Activated CD8-positive, alpha-beta T cell treated with anti-CD3 and anti-CD28 coated beads for 36 hours (primary cell): ENCODE data around the gene PRKRIP1. TPM values are rescaled to one million over a fixed set of nuclear protein-coding genes. Genes with fewer than 3 reads are reported as not detected.

Source experiments
- ATAC-seq: fragments of 200-7000 bp; cut with Tn5 transposase; one replicate; pipeline ENCODE4 v1.10.0; 2021; ENCODE audit warnings: mild to moderate bottlenecking, moderate library complexity
- CTCF ChIA-PET: fragments of 350-600 bp; sonication (Branson Sonifier 250); formaldehyde crosslinking; loops from one replicate; lab custom pipeline; 2021; ENCODE audit warnings: antibody characterized with exemption; lab: Charles Lee
- POLR2A ChIA-PET: fragments of 350-600 bp; sonication (Branson Sonifier 250); formaldehyde crosslinking; loops from one replicate; lab custom pipeline; 2021; ENCODE audit warnings: antibody characterized with exemption; lab: Charles Lee
- DNase-seq: peaks from one replicate; pipeline ENCODE4 v3.0.0-alpha.2; 2020
- H3K27ac Mint-ChIP-seq: one replicate; pipeline ENCODE4 v1.8.0; 2021; ENCODE audit warnings: mild to moderate bottlenecking, mixed read lengths
- H3K27me3 Mint-ChIP-seq: one replicate; pipeline ENCODE4 v1.8.0; 2021; ENCODE audit warnings: mixed read lengths
- H3K36me3 Mint-ChIP-seq: one replicate; pipeline ENCODE4 v1.8.0; 2021; ENCODE audit warnings: low read depth, mixed read lengths
- H3K4me1 Mint-ChIP-seq: one replicate; pipeline ENCODE4 v1.8.0; 2021; ENCODE audit warnings: low read depth, mixed read lengths
- H3K4me3 Mint-ChIP-seq: one replicate; pipeline ENCODE4 v1.8.0; 2021; ENCODE audit warnings: mild to moderate bottlenecking, moderate library complexity, mixed read lengths
- H3K9me3 Mint-ChIP-seq: one replicate; pipeline ENCODE4 v1.8.0; 2021; ENCODE audit warnings: mixed read lengths
- CTCF ChIP-seq: fragments of 200-600 bp; IDR thresholded peaks from one replicate; pipeline ENCODE4 v1.8.0; 2022; ENCODE audit warnings: antibody characterized with exemption, mild to moderate bottlenecking
- intact Hi-C: fragments of 100-400 bp; cut with micrococcal nuclease; formaldehyde crosslinking; loops from one replicate; pipeline ENCODE4 v1.10.0; 2022
- total RNA-seq, 2 experiments: library from RNA; stranded (reverse); gene quantifications; one replicate each; pipeline ENCODE4 v1.2.3, GENCODE V29; 2021

PRKRIP1 gene
- total RNA-seq, 2 experiments from 2014 or later, result 29.8 to 33.6 TPM

DNA sequence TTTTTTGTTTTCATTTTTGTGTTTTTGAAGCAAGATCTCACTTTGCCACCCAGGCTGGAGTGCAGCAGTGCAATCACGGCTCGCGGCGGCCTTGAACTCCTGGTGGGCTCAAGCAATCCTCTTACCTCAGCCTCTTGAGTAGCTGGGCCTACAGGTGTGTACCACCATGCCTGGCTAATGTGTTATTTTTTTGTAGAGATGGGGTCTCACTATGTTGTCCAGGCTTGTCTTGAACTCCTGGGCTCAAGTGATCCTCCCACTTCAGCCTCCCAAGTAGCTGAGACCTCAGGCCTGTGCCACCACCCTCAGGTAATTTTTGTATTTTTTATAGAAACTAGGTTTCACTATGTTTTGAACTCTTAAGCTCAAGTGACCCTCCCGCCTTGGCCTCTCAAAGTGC, 14.8 kb downstream of the PRKRIP1 start:
- ChIA-PET POLR2A (interaction anchor here (1.1 to 13.4 kb wide), 4 partner anchors 11 to 27 kb away, joined by 3 to 147 read pairs (median 6); partner anchors contain the start of gene ORAI2), CTCF (interaction anchor here (0.7 to 5.5 kb wide), 3 partner anchors 13 to 56 kb away, joined by 3 to 38 read pairs (median 17); no protein-coding TSS in a partner anchor)
- TF ChIP-seq CTCF, result no peak
- DNase-seq (no peak), ATAC-seq (no peak)
- Mint-ChIP-seq H3K27ac (peak overlapping the region; percentile 63), H3K4me1 (peaks cover 12% of the 10 kb centered on the region), H3K27me3 (no peaks in the 10 kb centered on the region), H3K9me3 (peaks cover 2% of the 10 kb centered on the region), H3K4me3 (no peak overlapping the region), H3K36me3 (peaks cover 69% of the 10 kb centered on the region)
- intact Hi-C loops, result loop anchor here (5.0 kb wide), 1 partner anchor 51 kb away; the partner anchor contains the start of genes ALKBH4 and LRWD1

- no peak for ATAC-seq
- intact Hi-C loops, result loop anchor here (5.0 kb wide), 1 partner anchor 50 kb away; the partner anchor contains the start of genes ALKBH4 and LRWD1
- Mint-ChIP-seq H3K27ac (peak overlapping the region; percentile 16), H3K36me3 (peaks cover 73% of the 10 kb centered on the region), H3K9me3 (peaks cover 2% of the 10 kb centered on the region), H3K4me1 (peaks cover 28% of the 10 kb centered on the region), H3K4me3 (no peak overlapping the region), H3K27me3 (no peaks in the 10 kb centered on the region)
- CTCF ChIA-PET, result interaction anchor here (0.6 to 5.5 kb wide), 18 partner anchors 9 to 1078 kb away, joined by 3 to 38 read pairs (median 5); partner anchors contain the start of gene PRKRIP1
- peak; percentile 58 for DNase-seq
- POLR2A ChIA-PET, result interaction anchor here (0.8 to 13.4 kb wide), 4 partner anchors 16 to 44 kb away, joined by 3 to 147 read pairs (median 6); partner anchors contain the start of genes ORAI2 and PRKRIP1
- peak; percentile 68 for TF ChIP-seq CTCF
Observed at GRCh38 chr7:102412548-102412947, 16.4 kb downstream of the PRKRIP1 start.

DNA sequence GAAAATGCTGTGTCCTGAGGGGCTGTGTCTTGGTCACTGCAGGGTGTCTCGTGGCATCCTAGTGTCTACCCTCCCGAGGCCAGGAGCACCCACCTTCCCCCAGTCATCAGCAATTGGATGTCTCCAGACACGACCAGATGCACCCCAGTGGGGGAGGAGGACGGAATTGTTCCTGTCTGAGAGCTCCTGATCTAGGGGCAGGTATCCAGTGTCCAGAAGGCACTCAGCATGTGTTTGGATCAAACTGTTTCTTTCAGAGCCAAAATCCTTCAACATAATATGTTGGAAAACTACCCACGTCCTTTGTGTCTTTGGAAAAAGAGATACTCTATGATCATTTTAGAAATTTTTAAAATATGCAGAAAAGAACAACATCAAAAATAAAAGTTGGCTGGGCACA, 16.9 kb downstream of the PRKRIP1 start:
- Mint-ChIP-seq H3K4me3 (no peak overlapping the region), H3K27ac (no peak overlapping the region), H3K4me1 (peaks cover 28% of the 10 kb centered on the region), H3K9me3 (peaks cover 2% of the 10 kb centered on the region), H3K36me3 (peaks cover 68% of the 10 kb centered on the region), H3K27me3 (no peaks in the 10 kb centered on the region)
- no peak for DNase-seq
- no peak for TF ChIP-seq CTCF
- intact Hi-C loops, result loop anchor here (5.0 kb wide), 1 partner anchor 49 kb away; the partner anchor contains the start of genes ALKBH4 and LRWD1
- no peak for ATAC-seq
- ChIA-PET POLR2A (interaction anchor here (0.8 to 13.4 kb wide), 4 partner anchors 16 to 43 kb away, joined by 3 to 147 read pairs (median 6); partner anchors contain the start of genes ORAI2 and PRKRIP1), CTCF (interaction anchor here (0.9 to 5.5 kb wide), 16 partner anchors 9 to 59 kb away, joined by 3 to 38 read pairs (median 6); partner anchors contain the start of gene PRKRIP1)

GRCh38 chr7:102413611-102414010, 17.4 kb downstream of the PRKRIP1 start:
- H3K9me3 Mint-ChIP-seq, result peaks cover 2% of the 10 kb centered on the region
- DNase-seq (no peak), ATAC-seq (no peak)
- H3K4me3 Mint-ChIP-seq, result no peak overlapping the region
- H3K27me3 Mint-ChIP-seq, result no peaks in the 10 kb centered on the region
- intact Hi-C loops, result loop anchor here (5.0 kb wide), 1 partner anchor 49 kb away; the partner anchor contains the start of genes ALKBH4 and LRWD1
- ChIA-PET POLR2A (interaction anchor here (1.1 to 13.4 kb wide), 4 partner anchors 9 to 43 kb away, joined by 3 to 147 read pairs (median 6); partner anchors contain the start of genes ORAI2 and PRKRIP1), CTCF (interaction anchor here (0.8 to 5.5 kb wide), 4 partner anchors 10 to 39 kb away, joined by 3 to 38 read pairs (median 10); partner anchors contain the start of gene ORAI2)
- peak overlapping the region; percentile 67 for H3K27ac Mint-ChIP-seq
- peaks cover 65% of the 10 kb centered on the region for H3K36me3 Mint-ChIP-seq
- H3K4me1 Mint-ChIP-seq, result peaks cover 32% of the 10 kb centered on the region
- no peak for TF ChIP-seq CTCF
